ENCODE measurements around the gene SMYD5. TPM values are rescaled to one million over a fixed set of nuclear protein-coding genes. Genes with fewer than 3 reads are reported as not detected.
"Not testable (repeated sequence)": the region's sequence is repeated elsewhere in the genome, so short reads cannot be mapped to it uniquely, and the experiment has no call there.

Gene SMYD5
- total RNA-seq (10 to 100 TPM; 39.1 to 46.7 TPM), total RNA-seq (23.1 to 122 (median 49.3) reads per million in 172 experiments)
- 21.8 TPM for polyA plus RNA-seq (2013, experiment 1 of 2)
- 24.6 TPM for polyA plus RNA-seq (2013, experiment 2 of 2)

DNA sequence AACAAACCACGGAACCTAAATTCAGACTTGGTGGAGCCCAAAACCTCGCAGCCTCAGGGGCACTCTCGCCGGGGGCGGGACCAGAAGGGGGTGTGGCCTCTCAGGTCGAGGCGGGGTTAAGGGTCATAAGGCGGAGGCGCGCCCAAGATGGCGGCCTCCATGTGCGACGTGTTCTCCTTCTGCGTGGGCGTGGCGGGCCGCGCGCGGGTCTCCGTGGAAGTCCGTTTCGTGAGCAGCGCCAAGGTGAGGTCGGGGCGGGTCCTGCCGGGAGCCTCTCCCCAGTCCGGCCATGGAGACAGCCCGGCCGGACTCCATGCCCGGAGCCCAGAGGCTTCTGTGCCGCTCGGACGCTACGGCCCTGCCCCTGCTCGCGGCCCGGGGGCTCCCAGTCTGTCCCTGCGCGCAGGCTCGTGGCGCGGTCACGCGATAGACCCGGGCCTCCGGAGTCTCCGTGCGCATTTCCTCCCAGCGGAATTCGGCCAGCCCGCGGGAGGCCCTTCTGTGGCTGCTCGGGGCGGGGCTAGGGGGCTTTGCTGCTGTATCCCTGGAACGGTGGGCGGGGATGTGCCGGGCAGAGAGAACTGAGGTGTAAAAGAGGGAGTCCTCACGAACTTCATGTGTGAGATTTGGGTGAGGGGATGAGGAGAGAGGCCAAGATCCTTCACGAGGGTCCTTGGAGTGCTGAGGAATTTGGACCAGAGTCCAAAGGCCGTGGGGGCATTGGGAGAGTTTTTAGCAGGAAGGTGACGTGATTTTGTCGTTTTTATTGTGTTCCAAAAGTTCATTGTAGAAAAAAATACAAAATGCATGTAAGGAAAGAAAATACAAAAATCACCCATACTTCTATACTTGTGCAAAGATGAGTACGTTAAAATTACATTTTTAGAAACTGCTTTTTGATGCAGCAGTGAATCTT, at the start of gene SMYD5:
Gene SMYD5, plus strand, starts transcription at position 126 of the 916 bp plus-strand sequence. Its CDS starts 22 bp downstream, at position 148.
- CTCF ChIA-PET = interaction anchor here (0.6 to 4.3 kb wide), 4 partner anchors 19 to 196 kb away, joined by 3 to 52 read pairs (median 14); partner anchors contain the start of genes CCT7 and PRADC1
- Mint-ChIP-seq H3K27me3 (peaks cover 10% of the 10 kb centered on the region), H3K36me3 (ENCODE audit: low read depth) (peaks cover 14% of the 10 kb centered on the region), H3K4me1 (ENCODE audit: low read depth) (peaks cover 37% of the 10 kb centered on the region), H3K4me3 (peak within 1 kb of the TSS; percentile 90), H3K27ac (peak within 1 kb of the TSS; percentile 81), H3K9me3 (no peaks in the 10 kb centered on the region)
- H3K27me3 ChIP-seq (ENCODE audit: control insufficient read depth in 1 of 2, insufficient read depth in 2 of 2, low read length in 2 of 2) = no peaks in the 10 kb centered on the region
- H3K27ac ChIP-seq (ENCODE audit: low read depth in 1 of 2, low read length in 2 of 2) = peak within 1 kb of the TSS; percentile 40 to 49
- peaks cover 8% of the 10 kb centered on the region for H3K36me3 ChIP-seq (ENCODE audit: insufficient read depth, low read length)
- no peaks in the 10 kb centered on the region for H3K9me3 ChIP-seq (ENCODE audit: control insufficient read depth in 1 of 2, insufficient read depth in 1 of 2, low read length in 2 of 2)
- ATAC-seq (ENCODE audit: poor library complexity) (peak; percentile 95), DNase-seq (peak; percentile 86 to 96 (median 91))
- TF ChIP-seq, protein P1, sequence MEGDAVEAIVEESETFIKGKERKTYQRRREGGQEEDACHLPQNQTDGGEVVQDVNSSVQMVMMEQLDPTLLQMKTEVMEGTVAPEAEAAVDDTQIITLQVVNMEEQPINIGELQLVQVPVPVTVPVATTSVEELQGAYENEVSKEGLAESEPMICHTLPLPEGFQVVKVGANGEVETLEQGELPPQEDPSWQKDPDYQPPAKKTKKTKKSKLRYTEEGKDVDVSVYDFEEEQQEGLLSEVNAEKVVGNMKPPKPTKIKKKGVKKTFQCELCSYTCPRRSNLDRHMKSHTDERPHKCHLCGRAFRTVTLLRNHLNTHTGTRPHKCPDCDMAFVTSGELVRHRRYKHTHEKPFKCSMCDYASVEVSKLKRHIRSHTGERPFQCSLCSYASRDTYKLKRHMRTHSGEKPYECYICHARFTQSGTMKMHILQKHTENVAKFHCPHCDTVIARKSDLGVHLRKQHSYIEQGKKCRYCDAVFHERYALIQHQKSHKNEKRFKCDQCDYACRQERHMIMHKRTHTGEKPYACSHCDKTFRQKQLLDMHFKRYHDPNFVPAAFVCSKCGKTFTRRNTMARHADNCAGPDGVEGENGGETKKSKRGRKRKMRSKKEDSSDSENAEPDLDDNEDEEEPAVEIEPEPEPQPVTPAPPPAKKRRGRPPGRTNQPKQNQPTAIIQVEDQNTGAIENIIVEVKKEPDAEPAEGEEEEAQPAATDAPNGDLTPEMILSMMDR (IDR thresholded peaks at IDR 0.05) = no peak
- intact Hi-C loops (cut with DNase I, micrococcal nuclease) = loop anchor here (1.0 to 10.0 kb wide), 5 partner anchors 20 to 1440 kb away; partner anchors contain the start of genes CCT7 (in 1 of the 2), EGR4 (in 1 of the 2), RAB11FIP5 (in 1 of the 2) and SEMA4F (in 1 of the 2)
- H3K4me3 ChIP-seq (ENCODE audit: low read length) = peak within 1 kb of the TSS; percentile 76
- POLR2A ChIA-PET = interaction anchor here (1.1 to 2.7 kb wide), 3 partner anchors 19 to 172 kb away, joined by 4 to 18 read pairs (median 13); partner anchors contain the start of genes ALMS1, CCT7 and PRADC1
- H3K4me1 ChIP-seq (ENCODE audit: insufficient read depth, low read length) = peaks cover 32% of the 10 kb centered on the region

DNA sequence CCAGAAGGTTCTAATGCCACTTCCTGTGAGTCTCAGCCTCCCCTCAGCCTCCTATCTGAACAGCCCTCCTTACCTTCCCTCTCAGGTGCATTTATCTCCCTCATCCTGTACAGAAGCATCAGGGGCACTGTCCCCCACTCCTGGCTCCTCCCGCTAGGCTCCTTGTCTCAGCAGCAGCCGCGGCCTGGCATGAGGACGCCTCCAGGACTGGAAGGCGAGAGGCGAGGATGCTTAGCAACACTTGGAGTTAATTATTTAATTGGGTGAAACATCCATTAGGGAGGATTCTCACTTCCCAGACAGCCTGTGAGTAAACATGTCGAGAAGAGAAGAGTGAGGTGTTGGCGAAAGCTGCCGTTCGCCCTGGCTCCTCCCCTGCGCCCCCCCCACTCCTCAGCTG, 48.1 kb upstream of the SMYD5 start:
- H3K27me3 ChIP-seq (ENCODE audit: control insufficient read depth in 1 of 2, insufficient read depth in 2 of 2, low read length in 2 of 2); H3K4me3 ChIP-seq (ENCODE audit: low read length); POLR2A ChIA-PET; H3K36me3 Mint-ChIP-seq (ENCODE audit: low read depth); H3K27ac ChIP-seq (ENCODE audit: low read depth in 1 of 2, low read length in 2 of 2); H3K9me3 Mint-ChIP-seq; H3K4me1 Mint-ChIP-seq (ENCODE audit: low read depth); DNase-seq; CTCF ChIA-PET; ATAC-seq (ENCODE audit: poor library complexity); H3K27ac Mint-ChIP-seq; H3K27me3 Mint-ChIP-seq; H3K36me3 ChIP-seq (ENCODE audit: insufficient read depth, low read length); H3K9me3 ChIP-seq (ENCODE audit: control insufficient read depth in 1 of 2, insufficient read depth in 1 of 2, low read length in 2 of 2); H3K4me1 ChIP-seq (ENCODE audit: insufficient read depth, low read length); H3K4me3 Mint-ChIP-seq; intact Hi-C loops (cut with DNase I, micrococcal nuclease): not testable (repeated sequence)

DNA sequence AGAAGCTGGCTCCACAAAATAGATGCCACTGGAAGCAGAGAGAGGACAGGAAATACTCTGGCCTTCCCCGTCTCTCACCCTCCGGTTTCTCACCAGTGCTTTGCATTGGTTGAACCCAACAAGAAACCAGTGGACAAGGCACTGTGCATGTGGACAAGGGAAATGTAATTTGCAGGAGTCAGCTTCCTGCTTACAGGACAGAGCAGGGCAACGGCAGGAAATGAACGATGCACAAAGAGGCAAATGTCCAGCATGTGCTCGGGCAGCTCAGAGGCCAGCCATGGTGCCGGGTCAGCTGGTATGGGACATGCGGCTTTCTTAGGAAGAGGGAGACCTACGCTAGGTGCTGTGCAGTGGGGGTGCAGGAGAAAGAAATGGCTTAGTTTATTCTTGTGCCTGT, 47.2 kb upstream of the SMYD5 start:
- H3K9me3 Mint-ChIP-seq; H3K4me3 Mint-ChIP-seq; H3K4me1 ChIP-seq (ENCODE audit: insufficient read depth, low read length); H3K27ac Mint-ChIP-seq; CTCF ChIA-PET; H3K4me3 ChIP-seq (ENCODE audit: low read length); H3K27ac ChIP-seq (ENCODE audit: low read depth in 1 of 2, low read length in 2 of 2); H3K36me3 Mint-ChIP-seq (ENCODE audit: low read depth); DNase-seq; ATAC-seq (ENCODE audit: poor library complexity); H3K9me3 ChIP-seq (ENCODE audit: control insufficient read depth in 1 of 2, insufficient read depth in 1 of 2, low read length in 2 of 2); H3K27me3 ChIP-seq (ENCODE audit: control insufficient read depth in 1 of 2, insufficient read depth in 2 of 2, low read length in 2 of 2); H3K4me1 Mint-ChIP-seq (ENCODE audit: low read depth); H3K27me3 Mint-ChIP-seq; H3K36me3 ChIP-seq (ENCODE audit: insufficient read depth, low read length); intact Hi-C loops (cut with DNase I, micrococcal nuclease); POLR2A ChIA-PET: not testable (repeated sequence)

DNA sequence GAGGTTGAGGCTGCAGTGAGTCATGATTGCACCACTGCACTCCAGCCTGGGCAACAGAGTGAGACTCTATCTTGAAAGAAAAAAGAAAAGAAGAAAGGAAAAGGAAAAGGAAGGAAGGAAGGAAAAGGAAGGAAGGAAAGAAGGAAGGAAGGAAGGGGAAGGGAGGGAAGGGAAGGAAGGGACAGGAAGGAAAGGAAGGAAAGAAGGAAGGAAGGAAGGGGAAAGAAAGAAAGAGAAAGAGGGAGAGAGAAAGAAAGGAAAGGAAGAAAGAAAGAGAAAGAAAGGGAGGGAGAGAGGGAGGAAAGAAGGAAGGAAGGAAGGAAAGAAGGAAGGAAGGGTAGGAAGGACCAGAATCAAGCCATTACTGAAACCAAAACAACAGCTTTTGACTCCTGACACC, 45.7 kb upstream of the SMYD5 start:
- H3K4me1 Mint-ChIP-seq (ENCODE audit: low read depth); H3K27me3 Mint-ChIP-seq; H3K27me3 ChIP-seq (ENCODE audit: control insufficient read depth in 1 of 2, insufficient read depth in 2 of 2, low read length in 2 of 2); H3K27ac Mint-ChIP-seq; H3K4me3 Mint-ChIP-seq; H3K4me3 ChIP-seq (ENCODE audit: low read length); H3K27ac ChIP-seq (ENCODE audit: low read depth in 1 of 2, low read length in 2 of 2); POLR2A ChIA-PET; H3K36me3 Mint-ChIP-seq (ENCODE audit: low read depth); intact Hi-C loops (cut with DNase I, micrococcal nuclease); DNase-seq; H3K9me3 Mint-ChIP-seq; ATAC-seq (ENCODE audit: poor library complexity); H3K4me1 ChIP-seq (ENCODE audit: insufficient read depth, low read length); H3K9me3 ChIP-seq (ENCODE audit: control insufficient read depth in 1 of 2, insufficient read depth in 1 of 2, low read length in 2 of 2); CTCF ChIA-PET; H3K36me3 ChIP-seq (ENCODE audit: insufficient read depth, low read length): not testable (repeated sequence)

DNA sequence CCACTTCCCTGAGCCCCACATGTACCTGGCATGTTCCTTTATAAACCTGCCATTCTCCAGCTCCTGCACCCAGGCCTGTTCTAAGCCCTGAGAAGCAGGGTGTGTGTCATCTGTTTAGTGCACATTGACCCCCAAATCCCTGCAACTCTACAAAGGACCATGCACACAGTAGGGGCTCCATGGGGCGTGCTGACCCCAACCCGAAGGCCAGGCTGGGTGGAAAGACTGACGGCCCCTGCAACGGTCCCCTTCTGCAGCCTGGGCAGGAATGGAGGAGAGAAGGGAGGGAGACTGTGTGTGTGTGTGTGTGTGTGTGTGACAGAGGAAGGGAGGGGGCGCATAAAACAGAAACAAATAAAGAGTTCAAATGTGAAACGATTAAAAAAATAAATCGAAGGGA, 43.7 kb upstream of the SMYD5 start:
- H3K9me3 Mint-ChIP-seq; H3K36me3 Mint-ChIP-seq (ENCODE audit: low read depth); H3K9me3 ChIP-seq (ENCODE audit: control insufficient read depth in 1 of 2, insufficient read depth in 1 of 2, low read length in 2 of 2); CTCF ChIA-PET; DNase-seq; H3K4me3 ChIP-seq (ENCODE audit: low read length); POLR2A ChIA-PET; H3K36me3 ChIP-seq (ENCODE audit: insufficient read depth, low read length); H3K27ac Mint-ChIP-seq; H3K4me3 Mint-ChIP-seq; ATAC-seq (ENCODE audit: poor library complexity); H3K4me1 ChIP-seq (ENCODE audit: insufficient read depth, low read length); intact Hi-C loops (cut with DNase I, micrococcal nuclease); H3K27me3 Mint-ChIP-seq; H3K27me3 ChIP-seq (ENCODE audit: control insufficient read depth in 1 of 2, insufficient read depth in 2 of 2, low read length in 2 of 2); H3K4me1 Mint-ChIP-seq (ENCODE audit: low read depth); H3K27ac ChIP-seq (ENCODE audit: low read depth in 1 of 2, low read length in 2 of 2): not testable (repeated sequence)
